ENCODE results near the gene OTOS. TPM values are rescaled to one million over a fixed set of nuclear protein-coding genes. Genes with fewer than 3 reads are reported as not detected.

The OTOS gene
- total RNA-seq, 4 donors from 2014 or later = not detected

DNA sequence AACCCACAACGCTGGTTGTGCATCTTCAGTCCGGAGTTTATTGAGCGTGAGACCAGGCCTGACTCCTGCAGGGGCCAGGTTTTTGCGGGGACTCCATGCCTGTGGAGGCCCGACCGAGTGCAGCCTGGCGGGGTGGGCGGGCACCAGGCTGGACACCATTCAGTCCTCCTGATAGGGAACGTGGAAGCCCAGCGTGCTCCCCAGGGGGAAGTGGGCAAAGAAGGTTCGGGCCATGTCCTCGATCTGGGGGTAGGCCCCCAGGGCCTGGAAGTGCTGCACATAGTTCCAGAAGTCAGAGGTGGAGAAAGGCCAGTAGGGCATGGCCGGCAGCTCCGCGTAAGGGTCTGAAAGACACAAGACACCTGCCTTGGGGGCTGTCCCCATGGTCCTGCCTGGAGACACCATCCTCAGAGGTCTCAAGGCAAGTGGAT lies 1.4 kb downstream of the OTOS start:
- Histone ChIP-seq H3K4me1 (peaks cover 19 to 28% of the 10 kb centered on the region in 2 donors), H3K36me3 (no peaks in the 10 kb centered on the region), H3K27ac (no peak overlapping the region), H3K27me3 (no peaks in the 10 kb centered on the region), H3K4me3 (no peak overlapping the region), H3K9me3 (no peaks in the 10 kb centered on the region)
- intact Hi-C loops (cut with DNase I; ENCODE audit: low total_unique reads) = loop anchor here (10.0 kb wide), 1 partner anchor 296 kb away; the partner anchor contains the start of gene GPC1
- in situ Hi-C loops (cut with MboI; ENCODE audit: low sequenced_read_pairs in 4 of 4) = loop anchor here in 1 of 4 donors (25.0 kb wide), 1 partner anchor 1102 kb away; no protein-coding TSS in a partner anchor
- ATAC-seq (no peak), DNase-seq (peak in 1 of 2 donors; percentile 6)
- TF ChIP-seq, protein P1, sequence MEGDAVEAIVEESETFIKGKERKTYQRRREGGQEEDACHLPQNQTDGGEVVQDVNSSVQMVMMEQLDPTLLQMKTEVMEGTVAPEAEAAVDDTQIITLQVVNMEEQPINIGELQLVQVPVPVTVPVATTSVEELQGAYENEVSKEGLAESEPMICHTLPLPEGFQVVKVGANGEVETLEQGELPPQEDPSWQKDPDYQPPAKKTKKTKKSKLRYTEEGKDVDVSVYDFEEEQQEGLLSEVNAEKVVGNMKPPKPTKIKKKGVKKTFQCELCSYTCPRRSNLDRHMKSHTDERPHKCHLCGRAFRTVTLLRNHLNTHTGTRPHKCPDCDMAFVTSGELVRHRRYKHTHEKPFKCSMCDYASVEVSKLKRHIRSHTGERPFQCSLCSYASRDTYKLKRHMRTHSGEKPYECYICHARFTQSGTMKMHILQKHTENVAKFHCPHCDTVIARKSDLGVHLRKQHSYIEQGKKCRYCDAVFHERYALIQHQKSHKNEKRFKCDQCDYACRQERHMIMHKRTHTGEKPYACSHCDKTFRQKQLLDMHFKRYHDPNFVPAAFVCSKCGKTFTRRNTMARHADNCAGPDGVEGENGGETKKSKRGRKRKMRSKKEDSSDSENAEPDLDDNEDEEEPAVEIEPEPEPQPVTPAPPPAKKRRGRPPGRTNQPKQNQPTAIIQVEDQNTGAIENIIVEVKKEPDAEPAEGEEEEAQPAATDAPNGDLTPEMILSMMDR (IDR thresholded peaks at IDR 0.05 in 4 of 5, conservative IDR thresholded peaks at IDR 0.05 in 1 of 5) = no peak
- TF ChIP-seq POLR2A (IDR thresholded peaks at IDR 0.05) = no peak

DNA sequence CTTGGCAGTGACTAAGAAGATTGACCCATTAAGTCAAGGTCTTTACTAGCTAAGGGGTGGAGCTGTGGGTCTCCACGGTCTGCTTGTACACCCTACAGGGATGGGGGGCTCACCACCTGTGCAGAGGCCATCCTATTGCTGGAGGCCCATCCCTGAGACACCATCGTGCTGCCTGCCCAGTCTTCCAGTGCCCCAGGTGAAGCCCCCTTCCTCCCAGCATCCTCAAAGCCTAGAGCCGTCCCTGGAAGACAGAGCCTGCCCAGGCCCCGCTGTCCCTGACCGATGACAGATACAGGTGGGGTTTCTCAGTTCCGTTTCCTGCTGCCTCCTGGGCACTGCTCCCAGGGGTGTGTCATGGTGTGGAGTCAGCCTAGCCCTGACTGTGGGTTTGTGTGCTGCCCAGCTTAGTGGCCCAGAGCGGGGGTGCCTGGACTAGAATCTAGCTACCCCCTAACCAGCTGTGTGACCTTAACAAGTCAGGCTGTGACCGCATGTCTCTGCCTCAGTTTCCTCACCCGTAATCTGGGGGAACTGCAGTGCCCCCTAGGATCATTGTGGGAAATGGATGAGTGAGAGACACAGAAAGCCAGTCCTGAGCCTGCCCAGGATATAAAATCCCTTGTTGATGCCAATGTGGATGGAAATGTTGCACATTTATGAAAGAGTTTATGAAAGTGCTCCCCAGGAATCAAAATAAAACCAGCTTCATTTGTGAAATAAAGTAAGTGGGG lies 2.0 kb downstream of the OTOS start:
- in situ Hi-C loops (cut with MboI; ENCODE audit: low sequenced_read_pairs in 4 of 4) = loop anchor here in 1 of 4 donors (25.0 kb wide), 1 partner anchor 1101 kb away; no protein-coding TSS in a partner anchor

DNA sequence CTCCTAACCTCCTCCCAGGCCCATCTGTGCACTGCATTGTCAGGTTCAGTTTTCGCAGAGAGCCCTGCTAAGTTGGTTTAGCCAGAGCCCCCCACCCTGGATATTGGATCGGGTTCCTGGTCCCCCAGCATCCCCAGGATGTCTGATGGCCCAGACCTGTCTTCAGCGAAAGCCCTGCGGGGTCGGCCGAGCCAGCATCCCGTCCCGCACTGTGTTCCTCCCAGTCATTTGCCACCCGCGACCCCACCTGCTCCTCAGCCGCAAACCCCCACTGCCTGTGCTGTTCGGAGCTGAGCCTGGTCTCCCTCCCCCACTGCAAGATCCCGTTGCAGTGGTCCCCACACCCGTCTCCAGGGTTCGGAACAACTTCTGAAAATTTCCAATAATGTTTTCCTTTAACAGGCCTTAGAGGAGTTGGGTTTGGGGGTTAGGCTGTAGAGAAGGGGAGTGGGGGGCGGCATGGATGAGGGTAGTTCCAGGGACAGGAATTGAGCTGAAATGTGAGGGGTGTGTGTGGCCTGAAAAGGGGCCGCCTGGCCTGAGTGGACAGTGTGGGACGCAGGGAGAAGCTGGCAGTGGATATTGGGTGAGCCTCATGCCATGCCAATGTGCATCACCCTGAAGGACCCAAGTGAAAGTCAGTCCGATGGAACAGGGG lies 2.7 kb downstream of the OTOS start:
- in situ Hi-C loops (cut with MboI; ENCODE audit: low sequenced_read_pairs in 4 of 4) (loop anchor here in 1 of 4 donors (25.0 kb wide), 1 partner anchor 1100 kb away; no protein-coding TSS in a partner anchor), intact Hi-C loops (cut with DNase I; ENCODE audit: low total_unique reads) (loop anchor here (10.0 kb wide), 1 partner anchor 297 kb away; the partner anchor contains the start of gene GPC1)
- Histone ChIP-seq H3K27me3 (no peaks in the 10 kb centered on the region), H3K9me3 (no peaks in the 10 kb centered on the region), H3K36me3 (peaks cover 0 to 8% of the 10 kb centered on the region in 2 donors), H3K4me3 (no peak overlapping the region), H3K27ac (no peak overlapping the region), H3K4me1 (peaks cover 23 to 26% of the 10 kb centered on the region in 2 donors)
- DNase-seq (peak in 1 of 2 donors; percentile 9), ATAC-seq (no peak)
- TF ChIP-seq POLR2A (IDR thresholded peaks at IDR 0.05) = no peak
- TF ChIP-seq, protein P1 (IDR thresholded peaks at IDR 0.05 in 4 of 5, conservative IDR thresholded peaks at IDR 0.05 in 1 of 5) = no peak

More for the DNA sequence above, 2.0 kb downstream of the OTOS start:
- peaks cover 20 to 23% of the 10 kb centered on the region in 2 donors for H3K4me1 ChIP-seq
- intact Hi-C loops (cut with DNase I; ENCODE audit: low total_unique reads) = loop anchor here (10.0 kb wide), 1 partner anchor 296 kb away; the partner anchor contains the start of gene GPC1
- H3K4me3 ChIP-seq = no peak overlapping the region
- no peaks in the 10 kb centered on the region for H3K27me3 ChIP-seq
- no peaks in the 10 kb centered on the region for H3K9me3 ChIP-seq
- ATAC-seq (no peak), DNase-seq (peak in 1 of 2 donors; percentile 11)
- H3K36me3 ChIP-seq = peaks cover 0 to 3% of the 10 kb centered on the region in 2 donors
- TF ChIP-seq, protein P1 (IDR thresholded peaks at IDR 0.05 in 4 of 5, conservative IDR thresholded peaks at IDR 0.05 in 1 of 5) = no peak
- no peak for TF ChIP-seq POLR2A (IDR thresholded peaks at IDR 0.05)
- no peak overlapping the region for H3K27ac ChIP-seq

GRCh38 chr2:240136671-240137292 lies 3.7 kb downstream of the OTOS start:
- Histone ChIP-seq H3K27me3 (no peaks in the 10 kb centered on the region), H3K9me3 (no peaks in the 10 kb centered on the region), H3K4me3 (peak overlapping the region; percentile 75 to 97 (median 90)), H3K4me1 (peaks cover 23 to 26% of the 10 kb centered on the region in 2 donors), H3K36me3 (peaks cover 0 to 18% of the 10 kb centered on the region in 2 donors), H3K27ac (peak overlapping the region; percentile 71 to 89 (median 82))
- intact Hi-C loops (cut with DNase I; ENCODE audit: low total_unique reads) (loop anchor here (1.0 to 10.0 kb wide), 2 partner anchors 111 to 298 kb away; partner anchors contain the start of genes GPC1 and NDUFA10), in situ Hi-C loops (cut with MboI; ENCODE audit: low sequenced_read_pairs in 4 of 4) (loop anchor here in 1 of 4 donors (25.0 kb wide), 1 partner anchor 1099 kb away; no protein-coding TSS in a partner anchor)
- no peak for DNase-seq
- TF ChIP-seq, protein P1 (IDR thresholded peaks at IDR 0.05 in 4 of 5, conservative IDR thresholded peaks at IDR 0.05 in 1 of 5) = no peak
- no peak for TF ChIP-seq POLR2A (IDR thresholded peaks at IDR 0.05)
- ATAC-seq = no peak

All from gastrocnemius medialis (tissue), 4 donors.